D721Med (cell line): ENCODE measurements around the gene MKI67.
"Not testable (repeated sequence)": the region's sequence is repeated elsewhere in the genome, so short reads cannot be mapped to it uniquely, and the experiment has no call there.

Experiments
- DNase-seq: peaks from one replicate; pipeline ENCODE4 v3.0.0; 2011; ENCODE audit warnings: low spot score; ENCODE audit not compliant: insufficient read length
- FAIRE-seq: peaks from 2 replicates; lab custom pipeline; 2011; peaks lifted over from hg19 to GRCh38; lab: Jason Lieb, UNC
- CTCF ChIP-seq: IDR thresholded peaks from 2 replicates; pipeline ENCODE4 v1.5.1; 2012; ENCODE audit warnings: mild to moderate bottlenecking, control low read depth; ENCODE audit not compliant: insufficient read depth; ENCODE audit errors: missing control alignments

The MKI67 gene

DNA sequence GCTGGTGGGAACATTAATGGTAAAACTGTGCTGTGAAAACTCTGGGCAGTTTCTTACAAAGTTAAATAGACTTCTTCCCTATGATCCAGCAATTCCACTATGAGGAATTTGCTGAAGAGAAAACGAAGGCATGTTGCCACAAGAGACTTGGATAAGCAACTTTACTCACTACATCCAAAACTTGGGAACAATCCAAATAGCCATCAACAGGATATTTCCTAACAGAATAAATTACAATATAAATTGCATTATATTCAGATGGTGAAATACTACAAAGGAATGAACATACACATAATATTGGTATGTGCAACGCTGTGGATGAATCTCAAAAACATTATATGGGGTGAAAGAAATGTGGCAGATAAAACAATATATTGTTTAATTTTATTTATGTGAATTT lies 21.4 kb upstream of the MKI67 start:
- FAIRE-seq, result no peak
- no peak for TF ChIP-seq CTCF
- no peak for DNase-seq

- no peak for TF ChIP-seq CTCF
- FAIRE-seq (no peak), DNase-seq (no peak)
These were observed 20.8 kb upstream of the MKI67 start for GRCh38 chr10:128147064-128147463.

- FAIRE-seq, result no peak
- no peak for TF ChIP-seq CTCF
- DNase-seq, result no peak
These were observed 18.3 kb upstream of the MKI67 start for GRCh38 chr10:128144547-128144946.

GRCh38 chr10:128143531-128143930 lies 17.3 kb upstream of the MKI67 start:
- DNase-seq, result no peak
- no peak for FAIRE-seq
- no peak for TF ChIP-seq CTCF

DNA sequence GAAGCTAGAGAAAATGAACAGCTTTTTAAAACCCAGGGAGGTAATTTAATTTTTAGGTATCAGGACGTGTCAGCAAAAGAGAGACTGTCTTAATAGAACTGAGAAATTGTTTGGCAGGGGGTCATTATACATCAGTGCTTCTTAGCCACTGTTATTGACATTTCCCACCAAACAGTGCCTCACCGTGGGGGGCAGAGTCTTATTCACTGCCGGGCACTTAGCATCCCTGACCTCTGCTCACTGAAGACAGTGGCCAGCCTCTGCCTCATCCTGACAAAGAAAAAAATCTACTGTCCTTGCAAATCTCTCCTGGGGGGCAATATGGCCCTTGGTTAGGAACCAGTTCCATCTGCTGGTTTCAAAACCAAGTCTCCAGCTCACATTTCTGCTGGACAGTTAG lies 14.2 kb upstream of the MKI67 start:
- TF ChIP-seq CTCF, result no peak
- DNase-seq, result no peak
- no peak for FAIRE-seq

DNA sequence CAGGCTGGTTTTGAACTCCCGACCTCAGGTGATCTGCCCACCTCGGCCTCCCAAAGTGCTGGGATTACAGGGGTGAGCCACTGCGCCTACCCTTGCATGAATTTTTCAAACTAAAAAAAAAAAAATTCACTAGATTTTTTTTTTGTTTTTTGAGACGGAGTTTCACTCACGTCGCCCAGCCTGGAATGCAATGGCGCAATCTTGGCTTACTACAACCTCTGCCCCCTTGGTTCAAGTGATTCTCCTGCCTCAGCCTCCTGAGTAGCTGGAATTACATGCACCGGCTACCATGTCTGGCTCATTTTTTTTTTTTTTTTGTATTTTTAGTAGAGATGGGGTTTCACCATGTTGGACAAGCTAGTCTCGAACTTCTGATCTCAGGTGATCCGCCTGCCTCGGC lies 12.2 kb upstream of the MKI67 start:
- FAIRE-seq, DNase-seq: not testable (repeated sequence)

DNA sequence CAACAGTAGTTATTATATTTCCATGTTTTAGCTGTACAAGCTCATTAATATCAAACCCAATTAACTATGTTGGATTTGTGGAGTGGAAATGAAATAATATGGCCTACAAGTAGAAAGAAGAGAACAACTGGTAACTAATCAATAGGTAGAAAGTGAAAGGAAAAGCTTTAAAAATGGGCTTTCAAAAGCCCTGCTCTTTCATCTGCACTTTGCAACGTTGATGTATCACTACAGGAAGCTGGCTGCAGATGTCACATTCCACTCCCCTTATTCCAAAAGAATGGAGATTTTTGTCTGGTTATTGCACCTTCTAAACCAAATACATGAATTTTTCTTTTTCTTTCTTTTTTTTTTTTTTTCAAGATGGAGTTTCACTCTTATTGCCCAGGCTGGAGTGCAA lies 11.7 kb upstream of the MKI67 start:
- DNase-seq, result no peak
- no peak for FAIRE-seq
- no peak for TF ChIP-seq CTCF

DNA sequence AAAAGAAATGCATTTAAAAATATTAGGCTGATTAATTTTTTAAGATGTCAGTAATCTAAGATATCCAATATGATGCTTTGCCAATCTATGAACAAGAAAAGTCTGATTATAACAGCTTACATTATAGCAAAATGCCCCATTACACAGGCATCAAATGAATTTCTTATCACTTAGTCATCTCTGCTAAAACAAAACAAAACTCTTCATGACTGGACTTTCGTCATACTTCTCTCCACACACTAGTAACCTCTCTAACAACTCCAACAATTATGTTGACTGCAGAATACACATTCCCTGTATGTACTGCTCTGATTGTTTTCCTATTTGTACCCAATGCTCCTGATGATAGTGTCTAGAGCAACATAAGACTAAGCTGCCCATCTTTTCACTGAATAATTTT lies 3.8 kb upstream of the MKI67 start:
- DNase-seq (no peak), FAIRE-seq (no peak)
- TF ChIP-seq CTCF, result no peak
